ENCODE data around the gene NOVA2. TPM values are rescaled to one million over a fixed set of nuclear protein-coding genes. Genes with fewer than 3 reads are reported as not detected.
"Not testable (repeated sequence)": the region's sequence is repeated elsewhere in the genome, so short reads cannot be mapped to it uniquely, and the experiment has no call there.

Gene NOVA2
- total and polyA plus RNA-seq, 5 donors from 2014 or later, result not detected

GRCh38 chr19:45900738-45901431 lies 72.8 kb downstream of the NOVA2 start:
- ATAC-seq (ENCODE audit: low read depth in 2 of 2) (no peak), DNase-seq (no peak)
- Mint-ChIP-seq H3K9me3 (peaks cover 0 to 3% (median 0%) of the 10 kb centered on the region in 7 donors), H3K4me1 (peaks cover 0 to 34% (median 16%) of the 10 kb centered on the region in 4 donors), H3K4me3 (peak overlapping the region; percentile 62 to 75 (median 70)), H3K27me3 (peaks cover 4% of the 10 kb centered on the region), H3K27ac (no peak overlapping the region), H3K36me3 (peaks cover 10% of the 10 kb centered on the region)
- peaks cover 10% of the 10 kb centered on the region for H3K36me3 ChIP-seq (ENCODE audit: control insufficient read depth, insufficient read depth, low read length)
- no peak overlapping the region for H3K27ac ChIP-seq (ENCODE audit: insufficient read depth, low read length, poor library complexity, severe bottlenecking)
- H3K9me3 ChIP-seq (ENCODE audit: control insufficient read depth in 2 of 2, low read length in 2 of 2), result no peaks in the 10 kb centered on the region
- no peaks in the 10 kb centered on the region for H3K27me3 ChIP-seq (ENCODE audit: control insufficient read depth, insufficient read depth, low read length)
- H3K4me1 ChIP-seq (ENCODE audit: control insufficient read depth, insufficient read depth, low read length, poor library complexity, severe bottlenecking), result peaks cover 27% of the 10 kb centered on the region
- H3K4me3 ChIP-seq (ENCODE audit: low read depth, low read length), result peak overlapping the region; percentile 18

- Mint-ChIP-seq H3K9me3 (peaks cover 0 to 3% (median 0%) of the 10 kb centered on the region in 7 donors), H3K36me3 (peaks cover 17% of the 10 kb centered on the region), H3K27me3 (peaks cover 4% of the 10 kb centered on the region), H3K4me1 (peaks cover 0 to 35% (median 16%) of the 10 kb centered on the region in 4 donors), H3K27ac (peak overlapping the region in 1 of 3 donors; percentile 23), H3K4me3 (peak overlapping the region; percentile 35 to 71 (median 65))
- Histone ChIP-seq H3K4me1 (ENCODE audit: control insufficient read depth, insufficient read depth, low read length, poor library complexity, severe bottlenecking) (peaks cover 27% of the 10 kb centered on the region), H3K4me3 (ENCODE audit: low read depth, low read length) (no peak overlapping the region), H3K27me3 (ENCODE audit: control insufficient read depth, insufficient read depth, low read length) (no peaks in the 10 kb centered on the region), H3K36me3 (ENCODE audit: control insufficient read depth, insufficient read depth, low read length) (peaks cover 15% of the 10 kb centered on the region), H3K27ac (ENCODE audit: insufficient read depth, low read length, poor library complexity, severe bottlenecking) (no peak overlapping the region), H3K9me3 (ENCODE audit: control insufficient read depth in 2 of 2, low read length in 2 of 2) (no peaks in the 10 kb centered on the region)
- DNase-seq, result no peak
- no peak for ATAC-seq (ENCODE audit: low read depth in 2 of 2)
These were observed 73.6 kb downstream of the NOVA2 start for GRCh38 chr19:45899919-45900589.

- H3K4me3 Mint-ChIP-seq, result peak overlapping the region in 1 of 4 donors; percentile 19
- H3K4me3 ChIP-seq (ENCODE audit: low read depth, low read length), result no peak overlapping the region
These were observed 74.4 kb downstream of the NOVA2 start for GRCh38 chr19:45899253-45899652.

GRCh38 chr19:45897261-45897812 lies 76.3 kb downstream of the NOVA2 start:
- Mint-ChIP-seq H3K27ac (no peak overlapping the region), H3K4me1 (peaks cover 0 to 31% (median 12%) of the 10 kb centered on the region in 4 donors), H3K36me3 (peaks cover 25% of the 10 kb centered on the region), H3K27me3 (no peaks in the 10 kb centered on the region), H3K4me3 (no peak overlapping the region), H3K9me3 (no peaks in the 10 kb centered on the region)
- H3K27ac ChIP-seq (ENCODE audit: insufficient read depth, low read length, poor library complexity, severe bottlenecking), result no peak overlapping the region
- no peak for ATAC-seq (ENCODE audit: low read depth in 2 of 2)
- DNase-seq, result no peak
- no peaks in the 10 kb centered on the region for H3K9me3 ChIP-seq (ENCODE audit: control insufficient read depth in 2 of 2, low read length in 2 of 2)
- H3K4me3 ChIP-seq (ENCODE audit: low read depth, low read length), result no peak overlapping the region
- H3K27me3 ChIP-seq (ENCODE audit: control insufficient read depth, insufficient read depth, low read length), result no peaks in the 10 kb centered on the region
- H3K4me1 ChIP-seq (ENCODE audit: control insufficient read depth, insufficient read depth, low read length, poor library complexity, severe bottlenecking), result peaks cover 19% of the 10 kb centered on the region
- peaks cover 17% of the 10 kb centered on the region for H3K36me3 ChIP-seq (ENCODE audit: control insufficient read depth, insufficient read depth, low read length)

More at GRCh38 chr19:45899253-45899652, 74.4 kb downstream of the NOVA2 start:
- ATAC-seq (ENCODE audit: low read depth in 2 of 2) (no peak), DNase-seq (no peak)
- H3K9me3 Mint-ChIP-seq, result peaks cover 0 to 3% (median 0%) of the 10 kb centered on the region in 7 donors
- peaks cover 0 to 39% (median 16%) of the 10 kb centered on the region in 4 donors for H3K4me1 Mint-ChIP-seq
- Histone ChIP-seq H3K9me3 (ENCODE audit: control insufficient read depth in 2 of 2, low read length in 2 of 2) (no peaks in the 10 kb centered on the region), H3K27me3 (ENCODE audit: control insufficient read depth, insufficient read depth, low read length) (no peaks in the 10 kb centered on the region), H3K4me1 (ENCODE audit: control insufficient read depth, insufficient read depth, low read length, poor library complexity, severe bottlenecking) (peaks cover 27% of the 10 kb centered on the region), H3K36me3 (ENCODE audit: control insufficient read depth, insufficient read depth, low read length) (peaks cover 17% of the 10 kb centered on the region), H3K27ac (ENCODE audit: insufficient read depth, low read length, poor library complexity, severe bottlenecking) (no peak overlapping the region)
- H3K27me3 Mint-ChIP-seq, result peaks cover 4% of the 10 kb centered on the region
- peaks cover 20% of the 10 kb centered on the region for H3K36me3 Mint-ChIP-seq
- H3K27ac Mint-ChIP-seq, result peak overlapping the region in 1 of 3 donors; percentile 35

GRCh38 chr19:45895983-45896599 lies 77.6 kb downstream of the NOVA2 start:
- not testable (repeated sequence) for DNase-seq; H3K27ac ChIP-seq (ENCODE audit: insufficient read depth, low read length, poor library complexity, severe bottlenecking); H3K4me1 ChIP-seq (ENCODE audit: control insufficient read depth, insufficient read depth, low read length, poor library complexity, severe bottlenecking); H3K4me3 ChIP-seq (ENCODE audit: low read depth, low read length); H3K27me3 Mint-ChIP-seq; ATAC-seq (ENCODE audit: low read depth in 2 of 2); H3K27me3 ChIP-seq (ENCODE audit: control insufficient read depth, insufficient read depth, low read length); H3K4me3 Mint-ChIP-seq; H3K9me3 ChIP-seq (ENCODE audit: control insufficient read depth in 2 of 2, low read length in 2 of 2); H3K9me3 Mint-ChIP-seq
- Mint-ChIP-seq H3K4me1 (peaks cover 0 to 28% (median 12%) of the 10 kb centered on the region in 4 donors), H3K27ac (peak overlapping the region in 1 of 3 donors; percentile 14), H3K36me3 (peaks cover 25% of the 10 kb centered on the region)
- peaks cover 17% of the 10 kb centered on the region for H3K36me3 ChIP-seq (ENCODE audit: control insufficient read depth, insufficient read depth, low read length)

- H3K4me3 Mint-ChIP-seq, result no peak overlapping the region
- peaks cover 0 to 23% (median 8%) of the 10 kb centered on the region in 4 donors for H3K4me1 Mint-ChIP-seq
- H3K9me3 Mint-ChIP-seq, result no peaks in the 10 kb centered on the region
- peaks cover 25% of the 10 kb centered on the region for H3K36me3 Mint-ChIP-seq
- Histone ChIP-seq H3K27me3 (ENCODE audit: control insufficient read depth, insufficient read depth, low read length) (no peaks in the 10 kb centered on the region), H3K4me1 (ENCODE audit: control insufficient read depth, insufficient read depth, low read length, poor library complexity, severe bottlenecking) (peaks cover 3% of the 10 kb centered on the region), H3K36me3 (ENCODE audit: control insufficient read depth, insufficient read depth, low read length) (peaks cover 13% of the 10 kb centered on the region), H3K27ac (ENCODE audit: insufficient read depth, low read length, poor library complexity, severe bottlenecking) (no peak overlapping the region), H3K4me3 (ENCODE audit: low read depth, low read length) (no peak overlapping the region), H3K9me3 (ENCODE audit: control insufficient read depth in 2 of 2, low read length in 2 of 2) (no peaks in the 10 kb centered on the region)
- H3K27me3 Mint-ChIP-seq, result no peaks in the 10 kb centered on the region
- ATAC-seq (ENCODE audit: low read depth in 2 of 2) (no peak), DNase-seq (no peak)
- peak overlapping the region in 1 of 3 donors; percentile 14 for H3K27ac Mint-ChIP-seq
These were observed 78.1 kb downstream of the NOVA2 start for GRCh38 chr19:45895519-45895972.

- peaks cover 8% of the 10 kb centered on the region for H3K36me3 ChIP-seq (ENCODE audit: control insufficient read depth, insufficient read depth, low read length)
- peaks cover 0 to 2% (median 0%) of the 10 kb centered on the region in 7 donors for H3K9me3 Mint-ChIP-seq
- H3K36me3 Mint-ChIP-seq, result peaks cover 19% of the 10 kb centered on the region
- peaks cover 6% of the 10 kb centered on the region for H3K27me3 Mint-ChIP-seq
- H3K4me3 Mint-ChIP-seq, result no peak overlapping the region
- peaks cover 6% of the 10 kb centered on the region for H3K4me1 ChIP-seq (ENCODE audit: control insufficient read depth, insufficient read depth, low read length, poor library complexity, severe bottlenecking)
- no peak for ATAC-seq (ENCODE audit: low read depth in 2 of 2)
- no peaks in the 10 kb centered on the region for H3K9me3 ChIP-seq (ENCODE audit: control insufficient read depth in 2 of 2, low read length in 2 of 2)
- no peak overlapping the region for H3K27ac Mint-ChIP-seq
- DNase-seq, result no peak
- peaks cover 0 to 20% (median 7%) of the 10 kb centered on the region in 4 donors for H3K4me1 Mint-ChIP-seq
- H3K27me3 ChIP-seq (ENCODE audit: control insufficient read depth, insufficient read depth, low read length), result no peaks in the 10 kb centered on the region
- no peak overlapping the region for H3K4me3 ChIP-seq (ENCODE audit: low read depth, low read length)
- no peak overlapping the region for H3K27ac ChIP-seq (ENCODE audit: insufficient read depth, low read length, poor library complexity, severe bottlenecking)
These were observed 82.8 kb downstream of the NOVA2 start for GRCh38 chr19:45890877-45891276.

Data from CD4-positive, CD25-positive, alpha-beta regulatory T cell (primary cell).